Measurements from ENCODE around the gene LSM14B.
"Not testable (repeated sequence)": the region's sequence is repeated elsewhere in the genome, so short reads cannot be mapped to it uniquely, and the experiment has no call there.

The LSM14B gene

GRCh38 chr20:62146019-62146755 is 23.9 kb downstream of the LSM14B start:
- DNase-seq (ENCODE audit: low read depth in 2 of 2): no peak

DNA sequence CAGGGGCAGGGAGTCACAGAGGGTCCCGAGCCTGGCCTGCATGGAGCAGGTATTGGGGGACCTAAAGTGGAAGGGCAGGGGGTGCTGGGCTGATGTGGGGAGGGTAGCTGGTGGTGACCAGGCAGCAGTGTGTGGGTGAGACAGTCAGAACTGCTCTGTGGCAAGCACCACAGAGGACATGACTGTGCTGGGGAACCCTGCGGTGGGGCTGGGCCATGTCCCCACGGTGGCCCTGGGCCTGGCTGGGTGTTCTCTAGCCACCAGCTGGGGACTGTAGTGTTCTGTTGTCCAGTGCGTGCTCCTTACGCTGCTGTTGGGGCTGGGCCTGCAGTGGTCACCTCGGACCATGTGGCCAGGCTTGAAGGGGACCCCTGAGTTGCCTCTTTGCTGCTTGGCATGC is 24.9 kb downstream of the LSM14B start:
- DNase-seq (ENCODE audit: low read depth in 2 of 2): no peak

GRCh38 chr20:62147528-62147927 is 25.3 kb downstream of the LSM14B start:
- no peak for DNase-seq (ENCODE audit: low read depth in 2 of 2)

GRCh38 chr20:62148383-62148782 is 26.1 kb downstream of the LSM14B start:
- not testable (repeated sequence) for DNase-seq (ENCODE audit: low read depth in 2 of 2)

GRCh38 chr20:62148908-62149314 is 26.6 kb downstream of the LSM14B start:
- no peak for DNase-seq (ENCODE audit: low read depth in 2 of 2)

GRCh38 chr20:62149532-62150309 is 27.4 kb downstream of the LSM14B start:
- no peak for DNase-seq (ENCODE audit: low read depth in 2 of 2)

DNA sequence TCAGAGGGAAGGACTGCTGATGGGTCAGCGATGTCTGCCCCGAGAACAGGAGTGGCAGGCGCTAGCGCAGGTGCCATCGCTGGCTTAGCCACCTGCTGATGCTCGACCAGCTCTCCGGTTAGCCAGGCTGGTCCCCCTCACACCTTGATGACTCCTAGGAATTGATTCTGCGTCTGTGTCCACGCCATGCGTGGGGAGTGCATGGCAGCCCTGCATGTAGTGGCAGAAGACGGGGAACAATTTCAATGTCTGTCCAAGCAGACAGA is 28.0 kb downstream of the LSM14B start:
- DNase-seq (ENCODE audit: low read depth in 2 of 2): no peak

GRCh38 chr20:62151225-62151624 is 28.9 kb downstream of the LSM14B start:
- DNase-seq (ENCODE audit: low read depth in 2 of 2): no peak

DNA sequence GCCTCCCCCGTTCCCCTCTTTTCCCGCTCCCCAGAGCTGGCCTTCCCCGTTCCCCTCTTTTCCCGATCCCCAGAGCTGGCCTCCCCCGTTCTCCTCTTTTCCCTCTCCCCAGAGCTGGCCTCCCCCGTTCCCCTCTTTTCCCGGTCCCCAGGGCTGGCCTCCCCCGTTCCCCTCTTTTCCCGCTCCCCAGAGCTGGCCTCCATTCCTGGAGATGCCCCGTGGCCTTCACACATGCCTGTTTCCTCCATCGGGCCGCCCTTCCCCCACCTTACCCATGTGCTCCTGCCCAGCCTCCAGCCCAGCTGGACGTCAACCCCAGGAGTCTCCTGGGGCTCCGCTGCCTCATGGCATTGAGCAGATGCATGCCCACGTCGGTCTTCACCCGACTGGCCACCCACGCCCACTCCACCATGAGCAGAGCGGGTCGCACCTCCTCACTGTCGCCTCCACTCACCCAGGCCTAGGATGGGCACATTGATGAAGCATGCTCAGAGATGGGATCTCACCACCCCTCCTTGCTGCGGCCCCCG is 29.6 kb downstream of the LSM14B start:
- no peak for DNase-seq (ENCODE audit: low read depth in 2 of 2)

DNA sequence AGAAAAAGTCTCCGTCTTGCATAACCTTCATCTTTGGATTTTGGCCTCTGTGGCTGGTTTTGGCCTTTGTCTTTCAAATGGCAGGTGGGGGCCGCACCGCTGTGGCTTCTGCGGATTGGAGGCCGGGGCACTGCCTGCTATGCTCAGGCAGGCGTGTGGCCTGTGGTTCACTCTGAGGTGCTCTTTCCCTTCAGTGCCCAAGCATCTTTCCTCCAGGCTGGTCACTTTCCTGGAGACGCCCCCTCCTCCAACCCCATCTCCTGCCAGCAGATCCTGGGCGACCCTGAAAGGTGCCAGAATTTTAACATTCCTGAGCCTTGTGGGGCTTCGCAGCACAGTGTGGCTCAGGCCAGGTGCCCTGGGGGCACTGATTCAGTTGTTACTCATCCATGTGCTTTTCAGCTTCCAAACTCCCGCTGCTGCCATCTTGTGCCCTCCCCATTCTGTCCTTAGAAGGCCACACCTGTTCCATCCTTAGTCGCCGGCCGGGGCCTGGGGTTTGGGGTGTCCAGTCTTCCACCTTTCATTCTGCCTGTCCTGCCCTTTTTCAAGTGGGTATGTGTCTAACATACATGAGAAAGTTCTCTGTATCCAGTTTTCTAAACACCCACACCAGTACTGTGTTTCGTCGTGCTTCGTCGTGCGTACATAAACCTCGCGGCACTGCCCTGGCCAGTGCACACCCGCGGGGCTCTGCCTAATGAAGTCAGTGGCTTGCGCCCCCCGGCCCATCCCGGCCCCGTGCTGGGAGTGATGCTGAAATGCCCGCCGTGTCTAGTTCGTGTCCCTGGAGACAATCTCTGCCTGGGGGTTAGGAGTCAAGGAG is 33.4 kb downstream of the LSM14B start:
- DNase-seq (ENCODE audit: low read depth in 2 of 2): no peak

DNA sequence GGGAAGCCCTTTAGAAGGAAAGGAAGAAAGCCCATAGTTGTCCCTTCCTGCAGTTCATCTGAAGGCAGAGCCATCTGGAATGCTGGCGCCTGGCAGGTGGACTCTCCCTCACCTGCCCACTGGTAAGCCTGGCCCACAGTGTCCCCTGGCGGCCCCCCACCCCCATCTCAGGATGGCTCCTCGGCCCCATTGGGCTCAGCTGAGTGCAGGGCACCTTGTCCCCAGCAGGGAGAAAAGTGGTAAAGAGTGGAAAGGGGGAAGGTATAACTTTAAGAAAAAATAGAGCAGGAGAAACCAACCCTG is 33.9 kb downstream of the LSM14B start:
- no peak for DNase-seq (ENCODE audit: low read depth in 2 of 2)

DNA sequence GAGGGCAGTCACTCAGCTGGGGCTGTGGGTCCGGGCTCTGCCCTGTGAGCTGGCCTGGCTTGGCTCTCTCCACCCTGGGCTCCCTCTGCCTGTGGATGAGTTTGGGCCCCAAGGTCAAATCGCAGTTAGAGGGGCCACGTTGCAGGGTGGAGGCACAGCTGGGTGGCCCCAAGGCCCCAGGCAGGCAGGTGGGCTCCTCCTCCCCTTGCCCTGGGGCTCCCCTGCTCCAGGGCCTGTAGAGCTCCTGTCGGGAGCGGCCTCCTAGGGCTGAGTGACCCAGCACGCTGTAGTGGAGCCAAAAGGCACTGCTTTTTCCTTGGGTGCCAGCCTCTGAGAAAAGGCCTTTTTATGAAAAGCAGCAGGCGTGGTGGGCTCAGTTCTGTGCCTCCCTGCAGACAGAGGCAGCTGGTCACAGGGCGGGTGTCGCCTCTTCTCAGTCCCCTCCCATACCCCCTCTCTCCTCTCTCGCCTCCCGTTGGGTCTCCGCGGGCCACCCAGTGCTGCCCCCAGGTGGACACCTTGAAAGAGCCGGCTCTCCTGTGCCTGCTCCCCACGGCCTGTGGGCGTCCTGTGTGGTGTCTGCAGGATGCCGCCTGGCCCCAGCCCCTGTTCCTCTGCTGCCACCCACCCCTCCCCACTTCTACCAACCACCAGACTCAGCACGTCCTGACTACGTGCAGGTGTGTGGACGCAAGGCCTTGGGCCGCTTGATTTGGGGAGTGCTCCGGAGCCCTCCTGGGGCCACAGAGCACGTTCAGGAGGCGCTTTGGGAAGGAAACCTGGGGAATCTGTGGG is 34.5 kb downstream of the LSM14B start:
- DNase-seq (ENCODE audit: low read depth in 2 of 2): peak; percentile 55 to 60

DNA sequence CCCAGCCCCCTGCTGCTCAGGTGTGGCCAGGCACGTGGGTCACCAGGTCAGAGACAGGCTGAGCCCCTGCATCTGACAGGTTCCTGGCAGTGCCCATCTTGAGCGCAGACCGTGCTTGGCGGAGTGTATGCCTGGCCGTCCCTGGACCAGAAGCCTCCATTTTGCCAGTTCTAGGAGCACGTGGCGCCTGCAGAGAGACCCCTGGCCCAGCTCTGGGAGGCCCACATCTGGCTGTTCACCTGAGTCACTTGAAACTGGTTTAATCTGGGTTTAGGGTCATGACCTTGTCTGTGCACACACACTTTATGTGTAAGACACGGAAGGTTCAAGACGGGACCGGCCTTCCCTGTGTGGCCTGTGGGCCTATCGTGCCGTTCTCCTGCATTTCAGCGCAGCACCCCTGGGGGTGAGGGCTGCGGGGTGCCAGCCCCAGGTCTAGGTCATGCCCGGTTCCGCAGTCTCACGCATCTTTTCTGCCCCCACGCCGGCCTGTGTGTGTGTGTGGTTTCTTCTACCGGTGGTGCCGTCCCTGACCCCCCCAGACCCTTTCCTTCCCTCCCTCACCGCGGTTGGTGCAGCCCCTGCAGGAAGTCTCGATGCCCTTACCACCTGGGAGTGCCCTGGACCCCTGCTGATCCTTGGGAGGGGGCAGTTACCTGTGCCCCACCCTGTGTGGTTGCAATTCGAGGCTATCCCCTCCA is 35.3 kb downstream of the LSM14B start:
- DNase-seq (ENCODE audit: low read depth in 2 of 2): no peak

DNA sequence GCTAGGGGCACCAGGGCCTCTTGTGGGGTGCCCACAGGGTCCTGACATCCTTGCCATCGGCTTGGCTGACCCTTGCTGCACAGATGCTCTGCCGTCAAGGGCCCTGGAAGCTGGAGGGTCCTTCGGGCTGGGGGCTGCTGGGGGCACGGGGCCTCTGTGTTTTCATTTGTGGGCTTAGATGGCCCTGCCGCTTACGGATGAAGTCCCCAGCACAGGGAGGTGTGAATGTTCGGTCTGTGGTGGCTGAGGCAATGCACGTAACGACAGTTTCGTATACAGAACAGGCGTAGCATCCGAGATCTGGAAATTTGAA is 35.8 kb downstream of the LSM14B start:
- no peak for DNase-seq (ENCODE audit: low read depth in 2 of 2)

GRCh38 chr20:62158541-62158940 is 36.3 kb downstream of the LSM14B start:
- no peak for DNase-seq (ENCODE audit: low read depth in 2 of 2)

GRCh38 chr20:62159052-62159451 is 36.8 kb downstream of the LSM14B start:
- DNase-seq (ENCODE audit: low read depth in 2 of 2): no peak

DNA sequence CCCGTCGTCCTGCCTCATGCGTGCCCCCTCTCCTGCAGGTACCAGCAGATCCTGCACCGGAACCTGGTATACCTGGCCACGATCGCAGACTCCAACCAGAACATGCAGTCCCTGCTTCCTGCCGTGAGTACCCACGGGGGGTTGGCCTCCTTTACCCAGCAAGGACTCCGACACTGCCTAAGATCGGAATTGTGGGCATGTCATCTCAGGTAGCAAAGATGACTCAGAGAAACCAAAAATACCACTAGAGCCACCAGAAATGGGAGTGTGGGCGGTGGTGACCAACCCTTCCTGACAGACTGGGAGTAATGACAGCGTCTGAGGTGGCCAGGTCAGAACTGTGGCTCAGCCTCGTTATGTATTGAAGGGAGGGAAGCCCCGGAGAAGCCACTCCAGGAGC is 37.6 kb downstream of the LSM14B start:
- peak in 1 of 2 donors; percentile 43 for DNase-seq (ENCODE audit: low read depth in 2 of 2)

- no peak for DNase-seq (ENCODE audit: low read depth in 2 of 2)
Measured at GRCh38 chr20:62160253-62160652, 38.0 kb downstream of the LSM14B start.

DNA sequence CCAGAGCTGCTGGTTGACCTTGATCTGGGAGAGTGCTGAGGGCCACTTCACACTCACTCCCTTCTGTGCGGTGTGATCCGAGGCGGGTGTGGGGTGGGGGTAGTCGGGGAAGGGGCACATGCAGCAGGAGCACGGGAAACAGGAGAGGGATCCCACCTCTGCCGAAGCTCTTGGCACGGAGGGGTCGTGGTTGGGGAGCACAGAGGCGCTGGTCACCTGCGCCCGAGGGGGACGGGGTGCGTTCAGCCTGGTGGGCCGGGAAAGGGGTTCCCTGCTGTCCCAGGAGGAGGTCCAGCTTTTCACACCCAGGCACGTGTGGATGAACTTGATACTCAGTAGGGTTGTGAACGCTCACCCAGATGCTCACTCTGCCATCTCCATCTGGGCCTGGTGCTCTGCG is 38.6 kb downstream of the LSM14B start:
- DNase-seq (ENCODE audit: low read depth in 2 of 2): no peak

DNA sequence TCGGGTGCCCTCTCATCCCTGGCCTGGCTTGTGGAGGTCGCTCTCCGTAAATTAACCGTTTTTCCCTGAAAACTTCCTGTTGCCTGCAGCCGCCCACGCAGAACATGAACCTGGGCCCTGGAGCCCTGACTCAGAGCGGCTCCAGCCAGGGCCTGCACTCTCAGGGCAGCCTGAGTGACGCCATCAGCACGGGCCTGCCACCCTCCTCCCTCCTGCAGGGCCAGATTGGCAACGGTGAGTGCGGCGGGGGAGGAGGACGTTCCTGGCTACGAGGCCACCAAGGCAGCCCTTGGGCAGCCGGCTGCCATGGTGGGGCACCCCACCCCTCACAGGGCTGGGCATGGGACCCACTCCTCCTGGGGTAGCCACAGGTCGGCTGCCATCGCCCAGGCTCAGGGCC is 39.1 kb downstream of the LSM14B start:
- no peak for DNase-seq (ENCODE audit: low read depth in 2 of 2)

DNA sequence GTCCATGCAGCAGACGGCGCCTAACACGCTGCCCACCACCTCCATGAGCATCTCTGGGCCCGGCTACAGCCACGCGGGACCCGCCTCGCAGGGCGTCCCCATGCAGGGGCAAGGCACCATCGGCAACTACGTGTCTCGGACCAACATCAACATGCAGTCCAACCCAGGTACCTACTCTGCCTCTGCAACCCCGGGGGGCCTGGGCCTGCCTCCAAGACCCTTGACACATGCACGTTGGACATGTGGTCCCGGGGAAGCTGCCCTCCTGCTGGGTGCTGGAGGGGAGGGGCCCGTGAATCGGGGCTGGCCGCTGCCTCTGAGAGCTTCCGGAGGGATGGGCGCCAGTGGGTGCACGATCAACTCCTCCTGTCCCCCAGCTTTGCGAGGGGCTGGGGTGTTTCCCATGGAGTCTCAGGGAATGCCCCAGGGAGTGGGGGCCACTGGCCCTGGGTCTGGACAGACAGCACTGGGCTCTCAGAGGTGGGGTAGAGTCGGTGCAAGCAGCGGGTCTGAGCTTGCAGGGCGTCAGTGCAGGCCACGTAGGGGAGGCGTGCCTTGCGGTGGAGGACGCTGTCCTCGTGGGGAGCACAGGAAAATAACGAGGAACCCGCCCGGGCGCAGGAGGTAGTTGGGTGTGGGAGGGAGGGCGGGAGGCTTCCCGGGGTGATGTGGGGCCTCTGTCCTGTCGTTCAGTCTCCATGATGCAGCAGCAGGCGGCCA is 40.6 kb downstream of the LSM14B start:
- DNase-seq (ENCODE audit: low read depth in 2 of 2): no peak
